Fibroblast of lung (primary cell): Measurements from ENCODE around the gene TNNI3.

Experiments used
- CTCF ChIP-seq, 2 donors: IDR thresholded peaks in 1 of 2; conservative IDR thresholded peaks in 1 of 2; 1 replicate in 1 of 2; 2 replicates in 1 of 2; pipeline ENCODE4 v1.5.1; 2011 to 2012; ENCODE audit warnings: low read length in 2 of 2, control low read depth in 1 of 2, inconsistent platforms in 1 of 2, low read depth in 1 of 2, mild to moderate bottlenecking in 1 of 2
- EZH2 ChIP-seq: IDR thresholded peaks from 2 replicates; pipeline ENCODE4 v1.5.1; 2012; ENCODE audit warnings: low read length, control low read depth, mild to moderate bottlenecking; ENCODE audit errors: missing control alignments

DNA sequence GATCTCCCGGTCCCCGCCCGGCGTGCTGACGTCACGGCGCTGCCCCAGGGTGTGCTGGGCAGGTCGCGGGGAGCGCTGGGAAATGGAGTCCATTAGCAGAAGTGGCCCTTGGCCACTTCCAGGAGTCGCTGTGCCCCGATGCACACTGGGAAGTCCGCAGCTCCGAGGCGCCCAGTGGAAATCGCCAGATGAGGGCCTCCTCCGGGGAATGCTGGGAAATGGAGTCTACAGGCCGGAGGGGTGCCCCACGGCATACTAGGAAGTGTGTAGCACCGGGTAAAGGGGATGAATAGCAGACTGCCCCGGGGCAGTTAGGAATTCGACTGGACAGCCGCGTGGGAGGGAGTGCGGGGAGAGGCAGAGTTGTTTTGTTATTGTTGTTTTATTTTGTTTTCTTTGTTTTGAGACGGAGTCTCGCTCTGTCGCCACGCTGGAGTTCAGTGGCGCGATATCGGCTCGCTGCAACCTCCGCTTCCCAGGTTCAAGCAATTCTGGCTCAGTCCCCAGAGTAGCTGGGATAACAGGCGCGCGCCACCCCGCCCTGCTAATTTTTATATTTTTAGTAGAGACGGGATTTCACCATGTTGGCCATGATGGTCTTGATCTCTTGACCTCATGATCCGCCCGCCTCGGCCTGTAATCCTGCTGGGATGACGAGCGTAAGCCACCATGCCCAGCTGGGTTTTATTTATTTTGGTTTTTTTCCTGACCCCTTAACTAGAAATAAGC lies 39.7 kb downstream of the TNNI3 start:
- no peak for TF ChIP-seq CTCF (conservative IDR thresholded peaks at IDR 0.05 in 1 of 2, IDR thresholded peaks at IDR 0.05 in 1 of 2; ENCODE audit: low read depth in 1 of 2, low read length in 2 of 2)
- no peak for TF ChIP-seq EZH2
